NCI-H2081 treated with DMSO at 0.1 percent for 48 hours (cell line): ENCODE data around the gene CYB5R4.
"Not testable (repeated sequence)": the region's sequence is repeated elsewhere in the genome, so short reads cannot be mapped to it uniquely, and the experiment has no call there.

Experiments used
- DNase-seq: peaks from one replicate; lab custom pipeline; 2025; lab: John Stamatoyannopoulos, UW

The CYB5R4 gene

DNA sequence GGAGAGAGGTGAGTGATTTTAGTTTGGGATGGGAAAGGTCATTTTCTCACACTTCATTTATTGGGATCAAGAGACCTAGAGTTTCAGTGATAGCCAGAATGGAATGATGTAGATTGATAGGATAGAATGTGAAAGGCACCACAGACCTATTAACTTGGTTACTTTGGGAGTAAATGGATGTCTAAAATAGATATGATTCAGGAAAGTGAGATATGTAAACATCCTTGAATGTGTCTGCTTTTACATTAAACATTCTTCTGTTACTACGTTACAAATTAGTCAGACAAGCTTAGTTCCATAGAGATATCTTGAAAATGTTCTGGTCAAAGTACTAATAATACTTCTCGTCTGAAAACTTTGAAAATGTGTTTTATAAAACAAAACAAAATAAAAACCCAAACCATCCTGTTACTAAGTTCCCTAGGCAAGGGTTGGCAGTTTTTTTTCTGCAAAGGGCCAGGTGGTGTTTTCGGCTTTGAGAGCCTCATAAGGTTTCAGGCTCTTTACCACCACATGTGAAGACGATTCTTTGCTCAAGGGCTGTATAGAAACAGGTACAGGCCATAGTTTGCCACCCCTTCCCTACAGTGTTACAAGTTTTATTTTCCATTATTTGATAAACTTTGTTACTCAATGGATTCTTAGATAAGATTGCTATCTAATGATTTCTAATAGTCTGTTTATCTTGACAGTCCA is 3.4 kb downstream of the CYB5R4 start:
- DNase-seq = no peak

DNA sequence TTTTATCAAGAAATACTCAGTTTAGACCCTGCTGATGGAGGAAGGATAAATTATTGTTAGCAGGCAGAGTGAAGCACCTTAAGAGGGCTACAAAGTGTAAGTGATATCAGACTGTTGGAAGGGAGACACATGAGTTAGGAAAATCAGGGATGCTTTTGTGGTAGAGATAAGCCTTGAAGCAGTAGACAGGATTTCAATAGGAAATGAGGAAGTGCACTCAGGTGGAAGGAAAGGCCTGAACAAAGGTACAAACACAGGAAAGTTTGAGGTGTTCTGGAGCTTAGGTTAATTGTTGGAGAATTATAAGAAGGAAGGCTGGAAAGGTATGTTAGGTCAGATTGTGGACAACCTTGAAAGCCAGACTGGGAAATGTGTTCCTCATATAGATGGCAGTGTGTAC is 7.6 kb downstream of the CYB5R4 start:
- DNase-seq = no peak

DNA sequence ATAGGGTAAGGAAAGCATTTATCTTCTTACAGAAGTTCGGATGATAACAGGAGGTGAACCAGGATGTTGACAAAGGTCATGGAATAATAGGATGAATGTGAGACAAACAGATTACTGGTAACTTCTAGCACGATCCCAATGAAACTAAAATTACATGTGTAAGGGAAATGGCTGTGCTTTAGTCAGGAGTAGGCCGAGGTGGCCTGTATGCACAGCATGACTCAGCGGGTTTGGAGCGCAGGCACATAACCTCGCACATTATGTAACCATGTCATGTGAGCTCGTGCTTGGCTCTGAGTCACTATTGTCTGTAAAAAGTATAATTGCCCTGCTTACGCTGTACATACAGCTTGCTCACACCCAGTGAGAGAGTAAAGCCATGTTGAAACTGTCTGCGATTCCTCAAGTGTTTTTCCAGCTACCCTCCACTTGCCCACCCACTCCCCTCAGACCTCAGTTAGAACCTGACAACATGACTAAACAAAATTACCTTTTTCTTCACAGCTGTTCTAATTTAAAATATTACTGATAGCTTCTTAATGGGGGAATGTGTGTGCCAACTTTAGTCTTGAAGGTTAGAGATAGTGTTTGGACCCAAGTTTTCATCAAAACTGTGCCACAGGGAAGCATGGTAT is 8.2 kb downstream of the CYB5R4 start:
- no peak for DNase-seq

DNA sequence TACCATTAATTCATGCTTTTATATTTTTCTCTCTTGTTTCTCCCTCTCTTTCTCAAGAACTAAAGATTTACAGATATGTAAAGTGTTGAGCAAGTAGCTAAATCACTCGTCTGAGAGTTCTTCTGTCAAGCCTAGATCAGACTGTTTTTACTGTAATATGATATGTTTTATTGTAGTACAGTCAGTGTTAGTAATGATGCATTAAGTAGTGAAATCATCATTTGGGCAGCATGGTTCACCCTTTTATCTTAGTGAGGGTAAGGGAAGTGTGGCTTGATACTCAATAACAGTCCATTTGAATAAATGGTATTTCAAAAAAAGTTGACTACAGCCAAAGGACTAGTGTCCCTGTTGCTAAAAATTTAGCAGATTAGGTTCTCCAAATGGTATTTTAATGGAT is 9.2 kb downstream of the CYB5R4 start:
- DNase-seq = no peak

DNA sequence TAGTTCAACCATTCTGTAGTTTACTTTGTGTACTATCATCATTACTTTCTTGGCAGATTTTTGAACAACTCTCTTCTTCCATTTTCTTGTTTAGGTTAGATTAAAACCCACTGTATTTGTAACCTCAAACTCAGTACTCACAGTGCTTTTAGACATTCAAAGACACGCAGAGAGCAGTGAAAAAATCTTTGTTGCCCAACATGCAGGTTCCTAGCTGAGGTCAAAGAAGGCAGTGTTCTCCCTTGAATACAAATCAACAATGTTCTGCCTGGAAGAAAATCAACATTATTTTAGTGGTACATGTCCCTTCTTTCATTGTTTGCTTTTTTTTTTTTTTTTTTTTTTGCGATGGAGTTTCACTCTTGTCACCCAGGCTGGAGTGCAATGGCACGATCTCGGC is 11.2 kb downstream of the CYB5R4 start:
- no peak for DNase-seq

DNA sequence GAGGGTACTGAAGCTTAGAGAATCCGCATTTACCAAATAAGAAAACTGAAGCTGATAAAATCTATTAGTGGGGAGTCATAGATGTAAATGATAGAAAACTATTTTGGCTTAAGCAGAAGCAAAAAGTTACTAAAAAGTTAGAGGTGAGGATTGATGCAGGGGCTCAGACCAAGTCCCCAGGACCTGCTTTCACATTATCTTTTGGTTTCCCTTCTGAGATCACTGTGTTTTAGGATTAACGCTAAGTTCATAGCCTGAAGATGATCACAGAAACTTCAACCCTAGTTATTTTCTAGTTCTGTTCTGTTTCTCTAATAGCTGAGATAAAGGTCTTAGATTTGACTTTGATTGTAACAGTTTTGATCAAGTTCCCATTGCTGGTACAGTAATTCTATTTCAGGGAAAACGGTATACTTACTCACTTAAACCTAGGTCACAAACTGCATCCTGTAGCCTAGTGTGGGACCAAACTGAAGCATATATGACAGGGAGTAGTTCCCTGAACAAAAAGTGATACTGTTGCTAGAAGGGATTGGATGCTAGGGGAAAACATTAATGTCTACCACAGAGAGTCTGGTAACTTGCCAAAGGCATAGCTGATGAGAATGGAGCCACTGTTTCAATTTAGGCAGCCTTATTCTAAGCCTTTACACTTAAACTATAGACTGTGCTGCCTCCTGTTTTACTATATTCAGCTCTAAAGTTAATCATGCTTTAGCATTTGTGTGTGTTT is 13.1 kb downstream of the CYB5R4 start:
- no peak for DNase-seq

DNA sequence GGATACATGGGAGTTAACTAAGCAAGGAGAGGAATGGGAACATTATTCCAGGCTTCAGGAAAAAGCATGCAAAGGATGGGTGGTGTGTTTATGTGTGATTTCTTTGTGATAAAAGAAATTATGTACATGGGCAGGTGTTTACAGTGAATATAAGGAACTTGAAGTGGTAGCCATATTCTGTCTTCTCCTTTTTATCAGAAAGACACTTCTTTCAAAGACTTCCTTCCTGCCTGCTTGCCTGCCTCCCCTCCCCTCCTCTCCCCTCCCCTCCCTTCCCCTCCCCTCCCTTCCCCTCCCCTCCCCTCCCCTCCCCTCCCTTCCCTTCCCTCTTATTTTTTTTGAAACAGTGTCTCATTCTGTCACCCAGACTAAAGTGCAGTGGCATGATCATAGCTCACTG is 14.4 kb downstream of the CYB5R4 start:
- DNase-seq = no peak

DNA sequence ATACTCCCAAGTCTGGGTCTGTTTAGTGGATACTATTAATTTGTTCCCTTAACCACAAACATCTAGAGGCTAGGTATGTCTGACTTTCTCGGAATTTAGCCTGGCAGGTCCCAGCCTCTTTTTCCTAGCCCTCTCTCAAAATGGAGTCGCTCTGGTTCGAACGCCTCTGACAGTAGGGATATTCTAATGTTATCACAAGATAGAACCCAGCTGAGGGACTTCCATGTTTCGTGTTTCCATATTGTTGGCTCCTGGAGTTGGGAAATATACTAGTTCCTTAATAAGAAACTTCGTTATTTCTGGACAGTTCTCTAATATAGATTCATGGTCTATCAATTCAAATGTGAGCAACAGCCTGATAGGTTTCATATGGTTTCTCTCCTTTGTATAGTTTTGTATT is 16.4 kb downstream of the CYB5R4 start:
- no peak for DNase-seq

DNA sequence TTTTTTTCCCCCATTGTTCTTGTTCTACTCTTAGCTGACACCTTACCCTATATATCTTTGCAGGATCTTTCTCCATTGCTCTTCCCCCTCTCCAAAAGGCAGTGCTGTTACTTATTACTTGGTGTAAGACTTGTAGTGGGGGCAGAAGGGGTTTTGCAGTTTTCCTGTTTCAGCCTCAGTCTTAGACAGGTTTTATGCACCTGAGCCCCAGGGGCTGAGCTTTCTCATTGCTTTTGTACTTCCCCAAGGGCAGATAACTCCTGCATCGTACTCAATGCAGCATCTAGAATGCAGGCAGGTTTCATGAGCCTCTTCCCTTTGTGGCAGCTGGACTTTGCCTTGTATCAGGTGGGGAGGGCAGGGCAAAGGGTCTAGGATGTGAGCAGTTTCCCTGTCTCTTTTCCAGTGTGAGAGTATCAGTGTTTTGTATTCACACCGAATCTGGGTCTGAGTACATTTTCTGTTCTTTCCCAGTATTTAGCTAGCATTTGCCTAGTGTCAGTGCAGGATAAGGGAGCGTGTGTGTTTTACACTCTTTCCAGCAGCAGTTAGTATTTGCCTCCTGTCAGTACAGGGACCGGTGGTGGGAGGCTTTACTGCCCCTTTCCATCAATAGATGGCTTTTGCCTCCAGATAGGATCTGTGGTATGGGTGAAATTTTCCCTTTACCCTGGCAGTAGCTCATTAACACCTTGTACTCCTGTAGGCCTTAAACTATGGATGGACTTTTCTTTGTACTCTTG is 19.6 kb downstream of the CYB5R4 start:
- DNase-seq = no peak

DNA sequence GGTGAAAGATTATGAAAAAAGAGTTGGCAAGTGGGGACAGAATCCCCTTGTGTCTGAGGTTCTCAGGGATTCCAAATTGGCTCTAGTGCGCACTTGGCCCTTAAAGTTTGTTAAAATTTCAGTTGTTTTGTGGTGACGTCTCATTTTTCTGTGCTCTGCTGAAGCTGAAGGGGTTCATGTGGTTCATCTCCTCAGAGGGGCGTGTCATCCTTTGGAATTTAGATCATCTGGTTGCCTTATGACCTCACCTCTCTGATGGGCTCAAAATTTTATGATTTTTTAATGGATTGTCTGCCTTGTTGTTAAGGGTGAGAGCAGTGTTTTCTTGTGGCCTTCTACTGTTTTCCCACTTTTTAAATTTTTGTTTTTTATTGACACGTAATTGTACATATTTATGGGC is 20.3 kb downstream of the CYB5R4 start:
- no peak for DNase-seq

DNA sequence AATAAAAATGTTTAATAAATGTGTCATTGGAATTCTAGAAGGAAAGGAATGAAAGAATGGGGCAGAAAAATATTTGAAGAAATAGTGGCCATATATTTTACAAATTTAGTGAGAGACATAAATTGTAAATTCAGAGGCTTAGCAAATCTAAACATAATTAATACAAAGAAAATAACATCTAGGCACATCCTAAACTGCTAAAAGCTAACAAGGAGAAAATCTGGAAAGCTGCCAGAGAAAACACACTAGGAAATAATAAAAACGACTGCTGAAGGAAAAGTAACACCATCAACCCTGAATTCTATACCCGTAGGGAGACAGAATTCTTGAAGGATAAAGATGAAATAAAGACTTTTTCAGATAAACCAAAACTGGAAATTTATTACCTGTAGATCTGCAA is 23.8 kb downstream of the CYB5R4 start:
- DNase-seq = no peak

DNA sequence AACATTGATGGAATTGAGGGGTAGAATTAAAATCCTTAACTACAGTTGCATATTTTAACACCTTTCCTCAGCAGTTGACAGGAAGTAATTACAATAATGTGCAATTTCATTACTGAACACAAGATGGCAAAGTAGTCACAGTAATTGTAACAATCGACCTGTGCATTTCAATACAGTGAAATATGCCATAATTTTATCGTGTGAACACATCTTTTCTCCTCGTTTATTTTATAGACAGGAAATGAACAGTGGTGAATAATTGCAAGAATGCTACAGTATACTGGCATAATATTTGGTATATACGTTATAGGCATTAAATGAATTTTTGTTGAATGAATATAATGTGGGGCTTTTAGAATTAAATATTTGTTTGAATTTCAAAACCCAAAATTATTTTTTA is 25.0 kb downstream of the CYB5R4 start:
- DNase-seq = peak; percentile 45

DNA sequence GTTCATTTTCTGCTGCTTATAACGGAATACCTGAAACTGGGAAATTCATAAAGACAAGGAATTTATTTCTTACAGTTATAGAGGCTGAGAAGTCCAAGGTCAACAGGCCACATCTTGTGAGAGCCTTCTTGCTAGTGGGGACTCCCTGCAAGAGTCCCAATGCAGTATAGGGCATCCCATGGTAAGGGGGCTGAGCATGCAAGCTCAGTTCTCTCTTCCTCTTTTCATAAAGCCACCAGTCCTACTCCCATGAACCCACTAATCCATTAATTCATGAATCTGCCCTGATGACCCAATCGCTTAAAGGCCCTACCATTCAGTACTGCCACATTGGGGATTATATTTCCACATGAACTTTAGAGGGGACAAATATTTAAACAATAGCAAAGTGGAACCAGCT is 26.5 kb downstream of the CYB5R4 start:
- DNase-seq = no peak

DNA sequence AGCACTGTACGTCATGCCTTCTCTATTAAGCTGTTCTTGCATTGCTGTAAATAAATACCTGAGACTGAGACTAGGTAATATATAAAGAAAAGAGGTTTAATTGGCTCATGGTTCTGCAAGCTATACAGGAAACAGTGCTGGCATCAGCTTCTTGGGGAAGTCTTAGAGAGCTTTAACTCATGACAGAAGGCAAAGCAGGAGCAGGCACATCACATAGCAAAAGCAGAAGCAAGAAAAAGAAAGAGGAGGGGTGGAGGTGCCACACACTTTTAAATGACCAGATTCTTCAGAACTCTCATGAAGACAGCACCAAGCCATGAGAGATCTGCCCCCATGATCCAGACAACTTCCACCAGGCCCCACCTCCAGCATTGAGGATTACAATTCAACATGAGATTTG is 30.1 kb downstream of the CYB5R4 start:
- DNase-seq = no peak

DNA sequence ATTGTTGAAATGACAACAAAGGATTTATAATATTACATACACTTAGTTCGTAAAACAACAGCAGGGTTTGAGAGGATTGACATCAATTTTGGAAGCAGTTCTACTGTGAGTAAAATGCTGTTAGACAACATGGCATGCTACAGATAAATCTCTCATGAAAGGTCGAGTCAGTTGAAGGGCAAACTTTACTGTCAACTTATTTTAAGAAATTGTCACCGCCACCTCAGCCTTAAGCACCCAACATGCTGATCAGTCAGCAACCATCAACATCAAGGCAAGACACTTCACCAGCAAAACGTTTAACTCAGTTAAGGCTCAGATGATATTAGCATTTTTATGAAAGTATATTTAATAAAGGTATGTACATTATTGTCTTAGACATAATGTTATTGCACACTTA is 31.0 kb downstream of the CYB5R4 start:
- no peak for DNase-seq

DNA sequence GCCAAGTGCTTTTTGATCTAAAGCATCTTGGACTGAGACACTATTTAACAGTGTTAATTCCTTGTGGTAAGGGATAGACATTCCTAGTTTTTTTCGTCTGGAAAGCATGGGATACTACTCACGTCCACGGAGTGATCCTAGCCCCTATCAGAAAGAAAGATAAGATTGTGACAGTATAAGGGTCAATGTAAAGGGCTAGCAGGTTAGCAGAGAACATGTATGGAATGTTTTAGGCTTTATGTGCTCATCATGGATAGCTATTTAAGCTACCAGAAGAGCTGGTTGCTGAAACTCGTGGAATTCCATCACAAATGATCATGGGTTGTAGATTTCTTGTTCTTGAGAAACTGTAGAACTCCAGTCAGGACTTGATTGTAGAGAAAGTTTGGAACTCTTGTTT is 32.1 kb downstream of the CYB5R4 start:
- no peak for DNase-seq

DNA sequence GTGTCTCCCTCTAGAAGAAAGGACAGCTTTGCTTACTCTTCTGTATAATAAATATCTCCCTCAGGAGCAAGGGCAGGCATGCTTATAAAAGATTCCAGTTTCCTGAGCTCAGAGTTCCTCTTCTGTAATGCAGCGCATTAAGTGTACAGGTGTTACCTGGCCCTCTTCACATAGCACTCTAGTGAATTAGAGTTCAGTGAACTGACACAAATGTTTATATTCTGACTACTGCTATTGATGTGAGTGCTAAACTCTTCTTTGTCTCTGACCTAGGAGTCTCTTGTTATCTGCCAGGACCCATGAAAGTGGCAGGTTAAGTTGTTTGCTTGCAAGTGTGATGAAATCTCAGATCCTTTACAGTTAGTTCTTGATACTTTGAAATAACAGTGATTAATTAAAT is 33.5 kb downstream of the CYB5R4 start:
- no peak for DNase-seq

DNA sequence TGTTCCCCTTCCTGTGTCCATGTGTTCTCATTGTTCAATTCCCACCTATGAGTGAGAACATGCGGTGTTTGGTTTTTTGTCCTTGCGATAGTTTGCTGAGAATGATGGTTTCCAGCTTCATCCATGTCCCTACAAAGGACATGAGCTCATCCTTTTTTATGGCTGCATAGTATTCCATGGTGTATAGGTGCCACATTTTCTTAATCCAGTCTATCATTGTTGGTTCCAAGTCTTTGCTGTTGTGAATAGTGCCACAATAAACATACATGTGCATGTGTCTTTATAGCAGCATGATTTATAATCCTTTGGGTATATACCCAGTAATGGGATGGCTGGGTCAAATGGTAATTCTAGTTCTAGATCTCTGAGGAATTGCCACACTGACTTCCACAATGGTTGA is 37.6 kb downstream of the CYB5R4 start:
- DNase-seq = not testable (repeated sequence)

DNA sequence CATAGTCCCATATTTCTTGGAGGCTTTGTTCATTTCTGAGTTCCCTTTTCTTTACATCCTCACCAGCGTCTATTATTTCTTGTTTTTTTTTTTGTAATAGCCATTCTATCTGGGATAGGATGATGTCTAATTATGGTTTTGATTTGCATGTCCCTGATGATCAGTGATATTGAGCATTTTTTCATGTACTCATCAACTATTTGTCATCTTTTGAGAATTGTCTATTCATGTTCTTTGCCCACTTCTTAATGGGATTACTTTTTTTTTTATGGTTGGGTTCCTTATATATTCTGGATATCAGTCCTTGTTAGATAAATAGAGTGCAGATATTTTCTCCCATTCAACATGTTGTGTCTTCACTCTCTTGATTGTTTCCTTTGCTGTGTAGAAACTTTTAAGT is 42.1 kb downstream of the CYB5R4 start:
- no peak for DNase-seq

DNA sequence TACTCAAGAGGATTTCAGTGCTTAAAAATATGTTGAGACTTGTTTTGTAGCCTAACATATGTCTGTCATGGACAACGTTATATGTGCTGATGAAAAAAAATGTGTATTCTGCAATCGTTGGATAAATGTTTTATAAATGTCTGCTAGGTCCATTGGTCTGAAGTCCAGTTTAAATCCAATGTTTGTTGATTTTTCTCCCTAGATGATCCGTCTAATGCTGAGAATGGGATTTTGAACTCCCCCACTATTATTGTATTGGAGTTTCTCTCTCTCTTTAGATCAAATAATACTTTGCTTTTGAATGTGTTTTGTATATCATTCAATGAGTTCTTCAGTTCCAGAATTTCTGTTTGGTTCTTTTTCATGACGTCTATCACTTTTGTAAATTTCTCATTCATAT is 44.9 kb downstream of the CYB5R4 start:
- DNase-seq = no peak

DNA sequence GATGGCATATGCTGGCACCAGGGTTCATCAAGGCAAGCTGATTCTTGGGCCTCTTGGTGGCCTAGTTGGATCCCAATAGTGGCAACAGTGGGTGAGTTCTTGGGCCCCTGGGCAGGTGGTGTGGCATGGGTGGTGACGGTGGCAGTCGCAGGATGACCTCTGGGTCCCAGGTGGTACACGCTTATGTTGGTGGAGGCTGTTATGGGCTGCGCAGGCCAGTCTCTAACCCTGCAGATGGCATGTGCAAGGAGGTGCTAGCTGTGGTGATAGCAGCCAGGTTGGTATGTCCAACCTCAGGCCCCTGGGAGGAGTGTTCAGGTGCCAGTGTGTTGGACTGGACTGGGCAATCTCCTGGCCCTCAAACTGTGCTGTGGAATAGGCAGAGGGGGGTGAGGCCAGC is 46.2 kb downstream of the CYB5R4 start:
- no peak for DNase-seq

DNA sequence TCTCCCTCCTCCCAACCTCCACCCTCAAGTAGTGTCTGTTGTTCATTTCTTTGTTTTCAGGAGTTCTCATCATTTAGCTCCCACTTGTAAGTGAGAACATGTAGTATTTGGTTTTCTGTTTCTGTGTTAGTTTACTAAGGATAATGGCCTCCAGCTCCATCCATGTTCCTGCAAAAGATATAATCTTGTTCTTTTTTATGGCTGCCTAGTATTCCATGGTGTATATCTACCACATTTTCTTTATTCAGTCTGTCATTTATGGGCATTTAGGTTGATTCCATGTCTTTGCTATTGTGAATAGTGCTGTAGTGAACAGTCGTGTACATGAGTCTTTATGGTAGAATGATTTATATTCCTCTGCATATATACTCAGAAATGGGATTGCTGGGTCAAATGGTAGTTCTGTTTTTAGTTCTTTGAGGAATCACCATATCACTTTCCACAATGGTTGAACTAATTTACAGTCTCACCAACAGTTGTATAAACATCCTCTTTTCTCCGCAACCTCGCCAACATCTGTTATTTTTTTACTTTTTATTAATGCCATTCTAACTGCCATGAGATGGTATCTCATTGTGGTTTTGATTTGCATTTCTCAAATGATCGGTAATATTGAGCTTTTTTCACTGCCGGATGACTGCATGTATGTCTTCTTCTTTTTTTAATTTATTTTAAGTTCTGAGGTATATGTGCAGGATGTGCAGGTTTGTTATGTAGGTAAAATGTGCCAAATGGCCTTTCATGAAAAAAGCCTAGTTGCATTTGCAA is 48.3 kb downstream of the CYB5R4 start:
- not testable (repeated sequence) for DNase-seq
